SK-N-SH treated with all-trans-retinoic acid at 6 μM for 48 hours (cell line): ENCODE data around the gene BABAM1.

Source experiments
- BACH2 ChIP-seq: fragments of 250-450 bp; sonication (Bioruptor Pico); IDR thresholded peaks from 2 replicates; pipeline ENCODE4 v1.9.0; 2021; ENCODE audit warnings: mild to moderate bottlenecking, borderline replicate concordance
- CREB5 ChIP-seq: fragments of 250-450 bp; sonication (Bioruptor Pico); IDR thresholded peaks from 2 replicates; pipeline ENCODE4 v1.5.1; 2020; ENCODE audit warnings: low read depth, mild to moderate bottlenecking, moderate library complexity
- GLIS3 ChIP-seq: fragments of 250-450 bp; sonication (Bioruptor Pico); IDR thresholded peaks from 2 replicates; pipeline ENCODE4 v1.5.0; 2020; ENCODE audit warnings: mild to moderate bottlenecking, moderate library complexity
- ISL1 ChIP-seq: fragments of 250-450 bp; sonication (Bioruptor Pico); IDR thresholded peaks from 2 replicates; pipeline ENCODE4 v2.1.2; 2022; ENCODE audit warnings: mild to moderate bottlenecking, moderate library complexity
- POU6F1 ChIP-seq: fragments of 250-450 bp; sonication (Bioruptor Pico); IDR thresholded peaks from 2 replicates; pipeline ENCODE4 v1.8.0; 2021; ENCODE audit warnings: low read depth, mild to moderate bottlenecking, moderate library complexity, borderline replicate concordance
- SNAI2 ChIP-seq: fragments of 250-450 bp; sonication (Bioruptor Pico); IDR thresholded peaks from 2 replicates; pipeline ENCODE4 v1.5.0; 2020; ENCODE audit warnings: mild to moderate bottlenecking, moderate library complexity
- ZFP3 ChIP-seq: fragments of 250-450 bp; sonication (Bioruptor Pico); IDR thresholded peaks from 2 replicates; pipeline ENCODE4 v1.5.0; 2020; ENCODE audit warnings: mild to moderate bottlenecking, moderate library complexity
- ZNF8 ChIP-seq: fragments of 450-650 bp; formaldehyde crosslinking; IDR thresholded peaks from 2 replicates; pipeline ENCODE4 v1.5.0; 2020; ENCODE audit warnings: mild to moderate bottlenecking, moderate library complexity
- TF ChIP-seq, protein P1 (sequence below): fragments of 250-450 bp; sonication (Bioruptor Pico); IDR thresholded peaks from 2 replicates; pipeline ENCODE4 v1.8.0; 2020; ENCODE audit warnings: mild to moderate bottlenecking, moderate library complexity, borderline replicate concordance

DNA sequence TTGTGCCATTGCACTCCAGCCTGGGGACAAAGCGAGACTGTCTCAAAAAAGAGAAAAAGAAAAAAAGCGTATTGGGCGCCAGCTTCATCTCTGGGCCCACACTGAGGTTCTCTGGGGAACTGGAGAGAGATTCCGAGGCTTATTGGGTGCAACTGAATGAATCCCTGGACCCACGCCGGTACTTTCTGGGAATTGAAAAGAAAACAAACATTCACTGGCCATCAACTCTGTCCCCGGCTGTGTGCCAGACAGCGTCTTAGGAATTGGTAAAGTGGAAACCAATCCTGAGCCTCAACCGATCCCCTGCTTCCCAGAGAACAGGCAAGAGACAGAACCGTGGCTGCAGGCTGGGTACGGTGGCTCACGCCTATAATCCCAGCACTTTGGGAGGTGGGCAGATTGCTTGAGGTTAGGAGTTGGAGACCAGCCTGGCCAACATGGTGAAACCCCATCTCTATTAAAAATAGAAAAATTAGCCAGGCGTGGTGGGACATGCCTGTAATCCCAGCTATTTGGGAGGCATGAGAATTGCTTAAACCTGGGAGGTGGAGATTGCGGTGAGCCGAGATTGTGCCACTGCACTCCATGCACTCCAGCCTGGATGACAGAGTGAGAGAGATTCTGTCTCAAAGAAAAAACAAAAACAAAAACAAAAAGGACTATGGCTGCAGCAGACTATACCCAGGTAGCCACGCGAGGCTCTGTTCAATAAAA, 58.8 kb downstream of the BABAM1 start:
- TF ChIP-seq, protein P1, sequence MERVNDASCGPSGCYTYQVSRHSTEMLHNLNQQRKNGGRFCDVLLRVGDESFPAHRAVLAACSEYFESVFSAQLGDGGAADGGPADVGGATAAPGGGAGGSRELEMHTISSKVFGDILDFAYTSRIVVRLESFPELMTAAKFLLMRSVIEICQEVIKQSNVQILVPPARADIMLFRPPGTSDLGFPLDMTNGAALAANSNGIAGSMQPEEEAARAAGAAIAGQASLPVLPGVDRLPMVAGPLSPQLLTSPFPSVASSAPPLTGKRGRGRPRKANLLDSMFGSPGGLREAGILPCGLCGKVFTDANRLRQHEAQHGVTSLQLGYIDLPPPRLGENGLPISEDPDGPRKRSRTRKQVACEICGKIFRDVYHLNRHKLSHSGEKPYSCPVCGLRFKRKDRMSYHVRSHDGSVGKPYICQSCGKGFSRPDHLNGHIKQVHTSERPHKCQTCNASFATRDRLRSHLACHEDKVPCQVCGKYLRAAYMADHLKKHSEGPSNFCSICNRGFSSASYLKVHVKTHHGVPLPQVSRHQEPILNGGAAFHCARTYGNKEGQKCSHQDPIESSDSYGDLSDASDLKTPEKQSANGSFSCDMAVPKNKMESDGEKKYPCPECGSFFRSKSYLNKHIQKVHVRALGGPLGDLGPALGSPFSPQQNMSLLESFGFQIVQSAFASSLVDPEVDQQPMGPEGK: no peak
- TF ChIP-seq SNAI2 (CRISPR knock-in tag) (no peak), ISL1 (CRISPR knock-in tag) (no peak), ZFP3 (no peak), CREB5 (CRISPR knock-in tag) (no peak), ZNF8 (CRISPR knock-in tag) (no peak), GLIS3 (no peak), POU6F1 (CRISPR knock-in tag) (no peak), BACH2 (no peak)
